Esophagus muscularis mucosa (tissue), 3 donors: ENCODE data around the gene DGKA.

Source experiments
- POLR2AphosphoS5 ChIP-seq, 2 donors: sonication (generic); formaldehyde crosslinking; IDR thresholded peaks; one replicate each; pipeline ENCODE4 v1.6.1; 2017; ENCODE audit warnings: antibody characterized with exemption in 2 of 2
- TF ChIP-seq, protein P1 (sequence below), 3 experiments: fragments of 200-600 bp in 2 of 3; fragments of 450-650 bp in 1 of 3; sonication (generic) in 2 of 3; IDR thresholded peaks; one replicate each; pipeline ENCODE4 v1.5.1; 2017 to 2019; ENCODE audit warnings: antibody characterized with exemption in 3 of 3, mild to moderate bottlenecking in 2 of 3, moderate library complexity in 1 of 3

DNA sequence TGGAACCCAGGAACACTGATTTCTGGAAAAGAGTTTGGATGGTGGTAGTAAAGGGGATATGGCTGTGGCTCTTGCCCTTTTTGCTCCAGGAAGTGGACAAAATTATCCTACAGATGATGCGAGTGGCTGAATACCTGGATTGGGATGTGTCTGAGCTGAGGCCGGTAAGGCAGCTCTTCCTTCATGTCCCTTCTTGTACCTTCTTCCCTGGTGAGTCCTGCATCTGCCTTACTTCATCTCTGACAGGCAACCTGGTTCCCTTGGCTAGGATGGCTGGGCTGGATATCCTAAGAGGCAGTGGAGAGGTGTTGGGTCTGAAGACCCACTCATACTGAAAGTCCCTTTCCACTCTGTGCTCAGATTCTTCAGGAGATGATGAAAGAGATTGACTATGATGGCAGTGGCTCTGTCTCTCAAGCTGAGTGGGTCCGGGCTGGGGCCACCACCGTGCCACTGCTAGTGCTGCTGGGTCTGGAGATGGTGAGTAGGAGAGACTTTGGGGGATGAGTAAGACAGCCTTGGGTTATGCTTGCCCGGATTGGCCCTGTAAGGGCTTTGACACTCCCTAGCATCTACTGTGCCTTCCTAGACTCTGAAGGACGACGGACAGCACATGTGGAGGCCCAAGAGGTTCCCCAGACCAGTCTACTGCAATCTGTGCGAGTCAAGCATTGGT, 8.0 kb downstream of the DGKA start:
- TF ChIP-seq POLR2AphosphoS5 (IDR thresholded peaks at IDR 0.05), result no peak
- TF ChIP-seq, protein P1, sequence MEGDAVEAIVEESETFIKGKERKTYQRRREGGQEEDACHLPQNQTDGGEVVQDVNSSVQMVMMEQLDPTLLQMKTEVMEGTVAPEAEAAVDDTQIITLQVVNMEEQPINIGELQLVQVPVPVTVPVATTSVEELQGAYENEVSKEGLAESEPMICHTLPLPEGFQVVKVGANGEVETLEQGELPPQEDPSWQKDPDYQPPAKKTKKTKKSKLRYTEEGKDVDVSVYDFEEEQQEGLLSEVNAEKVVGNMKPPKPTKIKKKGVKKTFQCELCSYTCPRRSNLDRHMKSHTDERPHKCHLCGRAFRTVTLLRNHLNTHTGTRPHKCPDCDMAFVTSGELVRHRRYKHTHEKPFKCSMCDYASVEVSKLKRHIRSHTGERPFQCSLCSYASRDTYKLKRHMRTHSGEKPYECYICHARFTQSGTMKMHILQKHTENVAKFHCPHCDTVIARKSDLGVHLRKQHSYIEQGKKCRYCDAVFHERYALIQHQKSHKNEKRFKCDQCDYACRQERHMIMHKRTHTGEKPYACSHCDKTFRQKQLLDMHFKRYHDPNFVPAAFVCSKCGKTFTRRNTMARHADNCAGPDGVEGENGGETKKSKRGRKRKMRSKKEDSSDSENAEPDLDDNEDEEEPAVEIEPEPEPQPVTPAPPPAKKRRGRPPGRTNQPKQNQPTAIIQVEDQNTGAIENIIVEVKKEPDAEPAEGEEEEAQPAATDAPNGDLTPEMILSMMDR (IDR thresholded peaks at IDR 0.05), result no peak
